A673 (cell line): Measurements from ENCODE around the gene BCL2L2.

Source experiments
- EZH2 ChIP-seq: fragments of 200-600 bp; sonication (generic); IDR thresholded peaks from 2 replicates; pipeline ENCODE4 v1.6.1; 2017; ENCODE audit warnings: borderline replicate concordance, low read depth, mild to moderate bottlenecking, mixed read lengths, antibody characterized with exemption, low read length; ENCODE audit not compliant: poor library complexity, severe bottlenecking
- TF ChIP-seq, protein P1 (sequence below): fragments of 300-800, 200-600 bp; sonication (generic); conservative IDR thresholded peaks from 2 replicates; pipeline ENCODE4 v1.5.1; 2017; ENCODE audit warnings: low read depth, mild to moderate bottlenecking, antibody characterized with exemption, low read length, moderate library complexity, mixed read lengths

DNA sequence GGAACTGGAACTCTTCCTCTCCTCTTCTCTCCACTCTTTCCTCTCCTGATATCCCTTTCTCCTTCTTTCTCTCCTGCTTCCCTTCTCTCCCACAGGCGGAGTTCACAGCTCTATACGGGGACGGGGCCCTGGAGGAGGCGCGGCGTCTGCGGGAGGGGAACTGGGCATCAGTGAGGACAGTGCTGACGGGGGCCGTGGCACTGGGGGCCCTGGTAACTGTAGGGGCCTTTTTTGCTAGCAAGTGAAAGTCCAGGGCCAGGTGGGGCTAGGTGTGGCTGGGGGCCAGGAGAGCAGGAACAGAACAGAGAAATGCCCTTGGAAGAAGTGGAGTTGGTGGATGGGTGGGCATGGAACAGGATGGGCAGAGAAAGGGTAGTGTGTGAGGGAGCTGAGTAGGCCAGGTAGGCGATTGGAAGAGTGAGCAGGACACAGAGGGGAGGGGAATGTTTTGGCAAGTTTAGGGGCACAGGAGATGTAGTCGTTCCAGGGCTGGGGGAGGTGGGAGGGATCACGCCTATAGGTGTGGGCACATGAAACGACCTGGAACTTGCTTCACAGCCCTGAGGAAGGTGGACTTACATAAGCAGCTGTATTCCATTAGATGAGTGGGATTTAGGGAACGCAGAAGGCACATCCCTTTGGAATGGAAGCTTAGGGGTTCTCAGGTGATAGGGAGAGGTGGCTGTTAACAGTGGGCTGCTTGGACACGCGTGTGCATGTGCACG, 2.2 kb downstream of the BCL2L2 start:
- TF ChIP-seq, protein P1, sequence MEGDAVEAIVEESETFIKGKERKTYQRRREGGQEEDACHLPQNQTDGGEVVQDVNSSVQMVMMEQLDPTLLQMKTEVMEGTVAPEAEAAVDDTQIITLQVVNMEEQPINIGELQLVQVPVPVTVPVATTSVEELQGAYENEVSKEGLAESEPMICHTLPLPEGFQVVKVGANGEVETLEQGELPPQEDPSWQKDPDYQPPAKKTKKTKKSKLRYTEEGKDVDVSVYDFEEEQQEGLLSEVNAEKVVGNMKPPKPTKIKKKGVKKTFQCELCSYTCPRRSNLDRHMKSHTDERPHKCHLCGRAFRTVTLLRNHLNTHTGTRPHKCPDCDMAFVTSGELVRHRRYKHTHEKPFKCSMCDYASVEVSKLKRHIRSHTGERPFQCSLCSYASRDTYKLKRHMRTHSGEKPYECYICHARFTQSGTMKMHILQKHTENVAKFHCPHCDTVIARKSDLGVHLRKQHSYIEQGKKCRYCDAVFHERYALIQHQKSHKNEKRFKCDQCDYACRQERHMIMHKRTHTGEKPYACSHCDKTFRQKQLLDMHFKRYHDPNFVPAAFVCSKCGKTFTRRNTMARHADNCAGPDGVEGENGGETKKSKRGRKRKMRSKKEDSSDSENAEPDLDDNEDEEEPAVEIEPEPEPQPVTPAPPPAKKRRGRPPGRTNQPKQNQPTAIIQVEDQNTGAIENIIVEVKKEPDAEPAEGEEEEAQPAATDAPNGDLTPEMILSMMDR: no peak
- TF ChIP-seq EZH2: no peak
